K562 (cell line): ENCODE results near the gene RASSF3. TPM values are rescaled to one million over a fixed set of nuclear protein-coding genes. Genes with fewer than 3 reads are reported as not detected.

ENCODE experiments used
- ATAC-seq: fragments of 200-7000 bp; cut with Tn5 transposase; 3 replicates; pipeline ENCODE4 v1.9.1; 2020; ENCODE audit warnings: moderate library complexity
- BruUV-seq: library from RNA; stranded (reverse); fragments of 400-500 nt; replicated peaks from 2 replicates; lab custom pipeline; 2021; lab: Mats Ljungman, UMichigan
- CTCF ChIA-PET: fragments of 300-600 bp; formaldehyde crosslinking; extraction: SDS; loops from one replicate; lab custom pipeline; 2021; ENCODE audit warnings: low intra/inter-chr PET ratio; lab: Yijun Ruan, JAX
- POLR2A ChIA-PET: fragments of 300-600, 350-650 bp; sonication (Branson Sonifier 250); formaldehyde crosslinking; extraction: SDS; loops from one replicate; lab custom pipeline; 2021; ENCODE audit warnings: antibody characterized with exemption, inconsistent platforms; lab: Yijun Ruan, JAX
- DNase-seq, 4 experiments: peaks; one replicate each; pipeline versions ENCODE4 v3.0.0 to v3.0.0-alpha.2; 2011 to 2018; ENCODE audit warnings: low spot score in 3 of 4, mixed read lengths in 3 of 4; ENCODE audit errors: extremely low read depth in 1 of 4
- FAIRE-seq: peaks from 2 replicates; lab custom pipeline; 2011; peaks lifted over from hg19 to GRCh38; lab: Jason Lieb, UNC
- H2AFZ ChIP-seq: 2 replicates; pipeline ENCODE4 v1.6.0; 2011; ENCODE audit warnings: low read depth, low read length, control low read depth, inconsistent platforms
- H3K27ac ChIP-seq: fragments of 200-600 bp; 3 replicates; pipeline ENCODE4 v1.8.0; 2011; ENCODE audit warnings: low read depth, mild to moderate bottlenecking, control low read depth, inconsistent platforms, low read length, moderate library complexity, mixed read lengths; ENCODE audit errors: extremely low read depth
- H3K27me3 ChIP-seq, 2 experiments: fragments of 300-600 bp in 1 of 2; 2 replicates in 1 of 2; 3 replicates in 1 of 2; pipeline versions ENCODE4 v1.6.0 to v1.8.0; 2011; ENCODE audit warnings: inconsistent platforms in 2 of 2, low read length in 2 of 2, mild to moderate bottlenecking in 1 of 2, mixed read lengths in 1 of 2, moderate library complexity in 1 of 2; ENCODE audit not compliant: control insufficient read depth in 2 of 2, insufficient read depth in 2 of 2
- H3K36me3 ChIP-seq: fragments of 300-600 bp; 3 replicates; pipeline ENCODE4 v1.8.0; 2011; ENCODE audit warnings: mild to moderate bottlenecking, low read length, inconsistent platforms; ENCODE audit not compliant: control insufficient read depth, insufficient read depth
- H3K4me1 ChIP-seq, 2 experiments: fragments of 200-600 bp in 1 of 2; replicated peaks in 1 of 2; 2 replicates in 1 of 2; 3 replicates in 1 of 2; pipeline versions ENCODE4 v1.5.1 to v1.8.0; 2011; ENCODE audit warnings: inconsistent platforms in 2 of 2, low read length in 2 of 2, mild to moderate bottlenecking in 1 of 2, mixed read lengths in 1 of 2, moderate library complexity in 1 of 2; ENCODE audit not compliant: control insufficient read depth in 2 of 2, insufficient read depth in 2 of 2
- H3K4me2 ChIP-seq: 2 replicates; pipeline ENCODE4 v1.6.1; 2011; ENCODE audit warnings: low read length, control low read depth, inconsistent platforms, mixed read lengths; ENCODE audit not compliant: insufficient read depth
- H3K4me3 ChIP-seq: fragments of 200-600 bp; sonication (generic), shearing (Covaris generic); 2 replicates; pipeline ENCODE4 v1.5.1; 2016; ENCODE audit warnings: control low read depth, inconsistent platforms
- H3K79me2 ChIP-seq: fragments of 200-600 bp; 3 replicates; pipeline ENCODE4 v1.8.0; 2011; ENCODE audit warnings: low read length, inconsistent platforms; ENCODE audit not compliant: control insufficient read depth, insufficient read depth
- H3K9ac ChIP-seq, 2 experiments: 2 replicates each; pipeline versions ENCODE4 v1.6.0 to v1.6.1; 2011; ENCODE audit warnings: low read depth in 2 of 2, low read length in 2 of 2, control low read depth in 1 of 2, inconsistent platforms in 1 of 2, mild to moderate bottlenecking in 1 of 2, mixed read lengths in 1 of 2; ENCODE audit not compliant: insufficient read depth in 1 of 2
- H3K9me1 ChIP-seq: one replicate; pipeline ENCODE4 v1.6.0; 2011; ENCODE audit warnings: inconsistent platforms, mild to moderate bottlenecking, low read length, moderate library complexity; ENCODE audit not compliant: control insufficient read depth, insufficient read depth
- H3K9me3 ChIP-seq: replicated peaks from 2 replicates; pipeline ENCODE4 v1.5.1; 2011; ENCODE audit warnings: low read depth, low read length, inconsistent platforms; ENCODE audit not compliant: control insufficient read depth, insufficient read depth
- H4K20me1 ChIP-seq: replicated peaks from 2 replicates; pipeline ENCODE4 v1.6.1; 2011; ENCODE audit warnings: low read length, inconsistent platforms, mixed read lengths; ENCODE audit not compliant: control insufficient read depth, insufficient read depth
- ILK ChIP-seq: fragments of 450-650 bp; IDR thresholded peaks from 2 replicates; pipeline ENCODE4 v1.6.1; 2016; ENCODE audit warnings: missing genetic modification characterization, low read depth, mild to moderate bottlenecking, missing compliant biosample characterization, moderate library complexity, borderline replicate concordance
- KAT8 ChIP-seq: fragments of 450-650 bp; IDR thresholded peaks from 2 replicates; pipeline ENCODE4 v1.6.1; 2016; ENCODE audit warnings: low read depth, mild to moderate bottlenecking
- MCM7 ChIP-seq, 2 experiments: fragments of 450-650 bp; IDR thresholded peaks; 2 replicates each; pipeline ENCODE4 v1.6.1; 2016 to 2018
- MYBL2 ChIP-seq, 2 experiments: fragments of 450-650 bp in 1 of 2; sonication (generic) in 1 of 2; formaldehyde crosslinking in 1 of 2; IDR thresholded peaks; 2 replicates each; pipeline versions ENCODE4 v1.6.1 to v1.8.1; 2017 to 2022; ENCODE audit warnings: borderline replicate concordance in 1 of 2, inconsistent platforms in 1 of 2, low read depth in 1 of 2, mild to moderate bottlenecking in 1 of 2, missing genetic modification reagents in 1 of 2, moderate library complexity in 1 of 2
- RBM14 ChIP-seq: fragments of 200-400 bp; formaldehyde crosslinking; IDR thresholded peaks from 2 replicates; pipeline ENCODE4 v1.6.1; 2018; ENCODE audit warnings: low read depth, mild to moderate bottlenecking, low read length, moderate library complexity, borderline replicate concordance; ENCODE audit not compliant: insufficient read depth
- TEAD2 ChIP-seq: fragments of 450-650 bp; IDR thresholded peaks from 2 replicates; pipeline ENCODE4 v1.6.1; 2016; ENCODE audit warnings: missing genetic modification characterization, control low read depth, missing compliant biosample characterization
- ZNF146 ChIP-seq: IDR thresholded peaks from one replicate; pipeline ENCODE4 v1.6.1; 2018; ENCODE audit warnings: missing compliant biosample characterization; ENCODE audit not compliant: unreplicated experiment
- ZNF780A ChIP-seq: fragments of 250-450 bp; sonication (Bioruptor Pico); IDR thresholded peaks from 2 replicates; pipeline ENCODE4 v1.5.0; 2021; ENCODE audit warnings: mild to moderate bottlenecking
- WGBS: fragments of 100-300 bp; shearing (Covaris generic); methylation state at CpG from one replicate; pipeline ENCODE4 v1.1.6; 2016; ENCODE audit warnings: low coverage, mixed read lengths; ENCODE audit not compliant: insufficient coverage; ENCODE audit errors: missing lambda C conversion rate; 5-methylcytosine and 5-hydroxymethylcytosine counted together
- in situ Hi-C: fragments of 300-500 bp; cut with MboI; formaldehyde crosslinking; loops from 4 replicates; pipeline ENCODE4 v1.15.0; 2018; ENCODE audit warnings: inconsistent platforms, mixed read lengths
- intact Hi-C: fragments of 100-400 bp; cut with micrococcal nuclease; formaldehyde crosslinking; loops from 2 replicates; pipeline ENCODE4 v1.14.2; 2022
- polyA plus RNA-seq, 8 experiments: library from polyadenylated mRNA; depleted of rRNA in 4 of 8; stranded (reverse) in 5 of 8; unstranded in 3 of 8; fragments of >200 nt; fragmentation: Nextera tagmentation in 2 of 8; fragmentation: Illumina TruSeq in 1 of 8; extraction: Ambion mirVana in 2 of 8; extraction: Trizol in 1 of 8; gene quantifications; 2 replicates each; pipeline versions ENCODE4 v1.2.1 to v1.2.3, GENCODE V29; 2011 to 2014; ENCODE audit warnings: inconsistent platforms in 1 of 8, missing spikeins in 1 of 8
- total RNA-seq, 7 experiments: library from RNA; depleted of rRNA in 6 of 7; stranded (reverse); fragments of >200 nt in 6 of 7; fragmentation: Illumina TruSeq in 2 of 7; extraction: Trizol in 2 of 7; gene quantifications; 2 replicates each; pipeline versions ENCODE4 v1.2.1 to v1.2.3, GENCODE V29; 2011 to 2021; ENCODE audit warnings: low replicate concordance in 1 of 7
- TF ChIP-seq, protein P1 (sequence below), 2 experiments: fragments of 450-650 bp; IDR thresholded peaks; 2 replicates each; pipeline ENCODE4 v1.6.1; 2018; ENCODE audit warnings: mild to moderate bottlenecking in 2 of 2, low read depth in 1 of 2; ENCODE audit not compliant: partially characterized antibody in 2 of 2

RASSF3 gene
- total and polyA plus RNA-seq, 9 of the 15 experiments (the other 6 are each of a cell fraction or from before 2014, with no cell fraction given), result 3.7 to 39.2 (median 20.2) TPM

DNA sequence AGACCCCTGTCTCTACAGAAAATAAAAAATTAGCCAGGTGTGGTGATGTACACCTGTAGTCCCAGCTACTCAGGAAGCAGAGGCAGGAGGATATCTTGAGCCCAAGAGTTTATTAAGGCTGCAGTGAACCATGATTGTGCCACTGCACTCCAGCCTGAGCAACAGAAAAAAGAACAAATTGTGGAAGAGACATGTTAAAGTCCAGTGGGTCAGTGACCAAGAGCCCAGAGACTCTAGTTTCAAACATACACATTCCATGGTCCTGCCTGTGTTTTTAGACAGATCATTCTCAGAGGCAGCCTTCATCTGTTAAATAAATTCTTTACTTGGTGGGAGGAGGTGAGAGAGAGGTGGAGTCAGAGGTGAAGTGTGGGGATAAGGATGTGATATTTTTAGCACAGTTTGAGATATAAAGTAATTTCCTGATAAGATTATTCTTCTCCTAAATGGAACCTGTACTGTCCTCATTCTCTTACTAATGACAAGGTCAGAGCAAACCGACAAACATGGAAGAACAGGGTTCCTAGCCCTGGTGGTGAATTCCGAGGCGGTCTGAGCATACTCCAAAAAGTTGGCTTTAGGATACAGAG, 48.7 kb downstream of the RASSF3 start:
- FAIRE-seq, result no peak
- Histone ChIP-seq H3K4me2 (no peak overlapping the region), H3K27me3 (no peaks in the 10 kb centered on the region), H3K36me3 (peaks cover 4% of the 10 kb centered on the region; the same call in 1 of the 3 replicates), H4K20me1 (peaks cover 11% of the 10 kb centered on the region; the same call in 1 of the 2 replicates), H3K9me3 (no peaks in the 10 kb centered on the region), H3K4me1 (no peaks in the 10 kb centered on the region; a peak in 1 of 5 replicates), H2AFZ (no peak overlapping the region), H3K79me2 (peaks cover 50% of the 10 kb centered on the region), H3K27ac (no peak overlapping the region), H3K9me1 (no peaks in the 10 kb centered on the region), H3K9ac (no peak overlapping the region), H3K4me3 (no peak overlapping the region)
- ChIA-PET CTCF (no interaction called here), POLR2A (interaction anchor here (0.6 kb wide), 1 partner anchor 11 kb away, joined by 3 read pairs; no protein-coding TSS in a partner anchor)
- 98% methylated on average over 3 of the region's 3 CpGs for WGBS
- no peak for ATAC-seq
- no peak for DNase-seq
- in situ Hi-C loops (no loop called here), intact Hi-C loops (no loop called here)
- no TSS peak for BruUV-seq
- TF ChIP-seq MCM7 (IDR thresholded peaks at IDR 0.05) (no peak), TEAD2 (tag) (no peak), ZNF146 (no peak), KAT8 (no peak)

- intact Hi-C loops (no loop called here), in situ Hi-C loops (no loop called here)
- ChIA-PET POLR2A (interaction anchor here (0.7 to 1.2 kb wide), 3 partner anchors 9 to 51 kb away, joined by 3 to 5 read pairs (median 3); no protein-coding TSS in a partner anchor), CTCF (no interaction called here)
- BruUV-seq, result no TSS peak
- H3K36me3 ChIP-seq, result peaks cover 4% of the 10 kb centered on the region; the same call in 1 of the 3 replicates
- peaks cover 50% of the 10 kb centered on the region for H3K79me2 ChIP-seq
- H3K4me3 ChIP-seq, result no peak overlapping the region
- no peaks in the 10 kb centered on the region; a peak in 1 of 5 replicates for H3K4me1 ChIP-seq
- H3K9me1 ChIP-seq, result no peaks in the 10 kb centered on the region
- ATAC-seq, result no peak
- H2AFZ ChIP-seq, result no peak overlapping the region
- 82% methylated on average over 6 of the region's 6 CpGs for WGBS
- FAIRE-seq, result no peak
- H3K27me3 ChIP-seq, result no peaks in the 10 kb centered on the region
- H4K20me1 ChIP-seq, result peaks cover 7% of the 10 kb centered on the region; the same call in 1 of the 2 replicates
- H3K9ac ChIP-seq, result no peak overlapping the region
- H3K9me3 ChIP-seq, result no peaks in the 10 kb centered on the region
- H3K27ac ChIP-seq, result no peak overlapping the region
- DNase-seq, result no peak
- no peak overlapping the region for H3K4me2 ChIP-seq
- TF ChIP-seq RBM14 (no peak), ILK (tag) (no peak), MYBL2 (IDR thresholded peaks at IDR 0.05; ENCODE audit: low read depth) (no peak), MYBL2 (CRISPR knock-in tag; IDR thresholded peaks at IDR 0.05; ENCODE audit: borderline replicate concordance) (no peak), ZNF780A (CRISPR knock-in tag) (no peak)
- TF ChIP-seq, protein P1, sequence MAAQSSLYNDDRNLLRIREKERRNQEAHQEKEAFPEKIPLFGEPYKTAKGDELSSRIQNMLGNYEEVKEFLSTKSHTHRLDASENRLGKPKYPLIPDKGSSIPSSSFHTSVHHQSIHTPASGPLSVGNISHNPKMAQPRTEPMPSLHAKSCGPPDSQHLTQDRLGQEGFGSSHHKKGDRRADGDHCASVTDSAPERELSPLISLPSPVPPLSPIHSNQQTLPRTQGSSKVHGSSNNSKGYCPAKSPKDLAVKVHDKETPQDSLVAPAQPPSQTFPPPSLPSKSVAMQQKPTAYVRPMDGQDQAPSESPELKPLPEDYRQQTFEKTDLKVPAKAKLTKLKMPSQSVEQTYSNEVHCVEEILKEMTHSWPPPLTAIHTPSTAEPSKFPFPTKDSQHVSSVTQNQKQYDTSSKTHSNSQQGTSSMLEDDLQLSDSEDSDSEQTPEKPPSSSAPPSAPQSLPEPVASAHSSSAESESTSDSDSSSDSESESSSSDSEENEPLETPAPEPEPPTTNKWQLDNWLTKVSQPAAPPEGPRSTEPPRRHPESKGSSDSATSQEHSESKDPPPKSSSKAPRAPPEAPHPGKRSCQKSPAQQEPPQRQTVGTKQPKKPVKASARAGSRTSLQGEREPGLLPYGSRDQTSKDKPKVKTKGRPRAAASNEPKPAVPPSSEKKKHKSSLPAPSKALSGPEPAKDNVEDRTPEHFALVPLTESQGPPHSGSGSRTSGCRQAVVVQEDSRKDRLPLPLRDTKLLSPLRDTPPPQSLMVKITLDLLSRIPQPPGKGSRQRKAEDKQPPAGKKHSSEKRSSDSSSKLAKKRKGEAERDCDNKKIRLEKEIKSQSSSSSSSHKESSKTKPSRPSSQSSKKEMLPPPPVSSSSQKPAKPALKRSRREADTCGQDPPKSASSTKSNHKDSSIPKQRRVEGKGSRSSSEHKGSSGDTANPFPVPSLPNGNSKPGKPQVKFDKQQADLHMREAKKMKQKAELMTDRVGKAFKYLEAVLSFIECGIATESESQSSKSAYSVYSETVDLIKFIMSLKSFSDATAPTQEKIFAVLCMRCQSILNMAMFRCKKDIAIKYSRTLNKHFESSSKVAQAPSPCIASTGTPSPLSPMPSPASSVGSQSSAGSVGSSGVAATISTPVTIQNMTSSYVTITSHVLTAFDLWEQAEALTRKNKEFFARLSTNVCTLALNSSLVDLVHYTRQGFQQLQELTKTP (IDR thresholded peaks at IDR 0.05; ENCODE audit: low read depth in 1 of 2, partially characterized antibody in 2 of 2), result no peak
Observed at GRCh38 chr12:64660237-64661018, 50.1 kb downstream of the RASSF3 start.
